Neural cell (in vitro differentiated cells): Measurements from ENCODE around the gene KIF27. TPM values are rescaled to one million over a fixed set of nuclear protein-coding genes. Genes with fewer than 3 reads are reported as not detected.

Source experiments
- H2AFZ ChIP-seq: fragments of 200-600, 300-800 bp; sonication (generic), shearing (Covaris generic); 2 replicates; pipeline ENCODE4 v1.6.0; 2014; ENCODE audit warnings: low read depth, mild to moderate bottlenecking, antibody characterized with exemption, low read length, moderate library complexity
- H3F3A ChIP-seq: fragments of 200-600 bp; shearing (Covaris generic); 2 replicates; pipeline ENCODE4 v1.6.1; 2016; ENCODE audit warnings: mild to moderate bottlenecking, moderate library complexity, mixed read lengths, antibody characterized with exemption, low read length; ENCODE audit not compliant: insufficient read depth, poor library complexity, severe bottlenecking
- H3K27ac ChIP-seq: fragments of 200-600, 300-800 bp; sonication (generic), shearing (Covaris generic); 2 replicates; pipeline ENCODE4 v1.5.1; 2014; ENCODE audit warnings: mild to moderate bottlenecking, low read length, moderate library complexity
- H3K27me3 ChIP-seq: fragments of 300-800, 200-600 bp; sonication (generic), shearing (Covaris generic); 2 replicates; pipeline ENCODE4 v1.6.0; 2014; ENCODE audit warnings: mild to moderate bottlenecking, low read depth, low read length, moderate library complexity; ENCODE audit not compliant: insufficient read depth
- H3K36me3 ChIP-seq: fragments of 300-800, 200-600 bp; sonication (generic), shearing (Covaris generic); 2 replicates; pipeline ENCODE4 v1.5.1; 2014; ENCODE audit warnings: mild to moderate bottlenecking, antibody characterized with exemption, low read length, moderate library complexity; ENCODE audit not compliant: insufficient read depth
- H3K4me2 ChIP-seq: fragments of 300-800, 200-600 bp; sonication (generic), shearing (Covaris generic); 2 replicates; pipeline ENCODE4 v1.6.0; 2014; ENCODE audit warnings: mild to moderate bottlenecking, low read length
- H3K4me3 ChIP-seq: fragments of 300-800, 200-600 bp; sonication (generic), shearing (Covaris generic); 2 replicates; pipeline ENCODE4 v1.5.1; 2014; ENCODE audit warnings: mild to moderate bottlenecking, low read length, moderate library complexity
- H3K79me2 ChIP-seq: fragments of 200-600 bp; shearing (Covaris generic); replicated peaks from 2 replicates; pipeline ENCODE4 v1.6.0; 2014; ENCODE audit warnings: mild to moderate bottlenecking, low read length, moderate library complexity; ENCODE audit not compliant: insufficient read depth
- H3K9ac ChIP-seq: fragments of 300-800, 200-600 bp; sonication (generic), shearing (Covaris generic); 2 replicates; pipeline ENCODE4 v1.6.1; 2016; ENCODE audit warnings: mild to moderate bottlenecking, low read length, mixed read lengths
- H3K9me2 ChIP-seq: fragments of 200-600 bp; shearing (Covaris generic); 2 replicates; pipeline ENCODE4 v1.6.1; 2016; ENCODE audit warnings: mild to moderate bottlenecking, low read length, mixed read lengths; ENCODE audit not compliant: insufficient read depth
- H3K9me3 ChIP-seq: fragments of 200-600, 300-800 bp; sonication (generic), shearing (Covaris generic); 2 replicates; pipeline ENCODE4 v1.6.1; 2016; ENCODE audit warnings: mild to moderate bottlenecking, mixed run types, low read length, moderate library complexity, mixed read lengths
- H4K20me1 ChIP-seq: fragments of 200-600 bp; shearing (Covaris generic); 2 replicates; pipeline ENCODE4 v1.6.1; 2016; ENCODE audit warnings: mild to moderate bottlenecking, mixed run types; ENCODE audit not compliant: insufficient read depth
- EP300 ChIP-seq: fragments of 450-650 bp; conservative IDR thresholded peaks from 2 replicates; pipeline ENCODE4 v1.6.1; 2014; ENCODE audit warnings: antibody characterized with exemption, mild to moderate bottlenecking, moderate library complexity; ENCODE audit not compliant: poor library complexity, severe bottlenecking
- EZH2 ChIP-seq: fragments of 200-600, 300-800 bp; shearing (Covaris generic), sonication (generic); IDR thresholded peaks from 2 replicates; pipeline ENCODE4 v1.6.1; 2014; ENCODE audit warnings: antibody characterized with exemption, low read length, borderline replicate concordance, mild to moderate bottlenecking; ENCODE audit not compliant: insufficient read depth, poor library complexity, severe bottlenecking
- MXI1 ChIP-seq: fragments of 450-650 bp; conservative IDR thresholded peaks from 2 replicates; pipeline ENCODE4 v1.6.1; 2014; ENCODE audit warnings: antibody characterized with exemption, mild to moderate bottlenecking; ENCODE audit not compliant: poor library complexity, severe bottlenecking
- POLR2AphosphoS5 ChIP-seq: IDR thresholded peaks from 2 replicates; pipeline ENCODE4 v1.6.1; 2012
- RAD21 ChIP-seq: fragments of 450-650 bp; conservative IDR thresholded peaks from 2 replicates; pipeline ENCODE4 v1.6.1; 2014; ENCODE audit warnings: antibody characterized with exemption, mild to moderate bottlenecking, moderate library complexity
- SMC3 ChIP-seq: fragments of 450-650 bp; conservative IDR thresholded peaks from 2 replicates; pipeline ENCODE4 v1.6.1; 2014; ENCODE audit warnings: antibody characterized with exemption, mild to moderate bottlenecking, moderate library complexity; ENCODE audit not compliant: poor library complexity
- TAF1 ChIP-seq: IDR thresholded peaks from 2 replicates; pipeline ENCODE4 v1.6.1; 2012; ENCODE audit warnings: low read depth
- polyA plus RNA-seq: library from polyadenylated mRNA; depleted of rRNA; stranded (reverse); fragments of >200 nt; gene quantifications from 2 replicates; pipeline ENCODE4 v1.2.3, GENCODE V29; 2014
- TF ChIP-seq, protein P1 (sequence below): IDR thresholded peaks from 2 replicates; pipeline ENCODE4 v1.6.1; 2012; ENCODE audit warnings: borderline replicate concordance
- TF ChIP-seq, protein P2 (sequence below): fragments of 450-650 bp; IDR thresholded peaks from 2 replicates; pipeline ENCODE4 v1.5.1; 2014; ENCODE audit warnings: antibody characterized with exemption, mild to moderate bottlenecking, moderate library complexity; ENCODE audit not compliant: poor library complexity, severe bottlenecking

Gene KIF27
- polyA plus RNA-seq, 1 donor from 2014 or later: 7.1 TPM

DNA sequence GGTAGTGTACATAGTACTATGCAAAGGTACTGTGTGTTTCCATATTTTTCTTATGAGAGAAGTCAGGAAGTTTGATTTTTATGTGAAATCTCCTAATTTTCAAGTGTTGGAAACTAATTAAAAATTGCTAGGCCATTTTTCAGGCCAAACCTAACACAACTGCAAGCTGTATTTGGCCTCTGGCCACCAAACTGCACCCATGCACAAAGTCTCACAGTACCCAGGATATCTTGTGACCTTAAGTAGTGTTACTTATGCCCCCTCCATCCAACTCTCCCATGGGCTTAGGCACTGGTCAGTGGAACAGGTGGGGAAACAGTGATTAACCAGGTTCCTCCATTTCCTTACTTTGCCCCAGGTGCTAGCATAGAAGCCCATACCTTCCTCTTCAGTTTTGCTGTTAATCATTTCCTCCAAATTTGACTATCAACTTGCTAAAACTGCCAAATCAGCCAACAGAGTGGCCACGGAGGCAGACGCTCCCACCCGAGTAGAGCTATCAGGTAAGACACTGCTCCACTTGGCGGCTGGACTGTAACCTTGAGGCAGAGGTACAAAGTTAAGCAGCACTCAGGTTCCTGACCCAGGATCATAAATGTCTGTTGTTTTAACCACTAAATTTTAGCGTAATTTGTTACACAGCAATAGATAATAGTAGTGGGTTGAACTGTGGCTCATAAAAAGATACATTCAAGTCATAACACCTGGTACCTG, 19.5 kb upstream of the KIF27 start:
- TF ChIP-seq, protein P1, sequence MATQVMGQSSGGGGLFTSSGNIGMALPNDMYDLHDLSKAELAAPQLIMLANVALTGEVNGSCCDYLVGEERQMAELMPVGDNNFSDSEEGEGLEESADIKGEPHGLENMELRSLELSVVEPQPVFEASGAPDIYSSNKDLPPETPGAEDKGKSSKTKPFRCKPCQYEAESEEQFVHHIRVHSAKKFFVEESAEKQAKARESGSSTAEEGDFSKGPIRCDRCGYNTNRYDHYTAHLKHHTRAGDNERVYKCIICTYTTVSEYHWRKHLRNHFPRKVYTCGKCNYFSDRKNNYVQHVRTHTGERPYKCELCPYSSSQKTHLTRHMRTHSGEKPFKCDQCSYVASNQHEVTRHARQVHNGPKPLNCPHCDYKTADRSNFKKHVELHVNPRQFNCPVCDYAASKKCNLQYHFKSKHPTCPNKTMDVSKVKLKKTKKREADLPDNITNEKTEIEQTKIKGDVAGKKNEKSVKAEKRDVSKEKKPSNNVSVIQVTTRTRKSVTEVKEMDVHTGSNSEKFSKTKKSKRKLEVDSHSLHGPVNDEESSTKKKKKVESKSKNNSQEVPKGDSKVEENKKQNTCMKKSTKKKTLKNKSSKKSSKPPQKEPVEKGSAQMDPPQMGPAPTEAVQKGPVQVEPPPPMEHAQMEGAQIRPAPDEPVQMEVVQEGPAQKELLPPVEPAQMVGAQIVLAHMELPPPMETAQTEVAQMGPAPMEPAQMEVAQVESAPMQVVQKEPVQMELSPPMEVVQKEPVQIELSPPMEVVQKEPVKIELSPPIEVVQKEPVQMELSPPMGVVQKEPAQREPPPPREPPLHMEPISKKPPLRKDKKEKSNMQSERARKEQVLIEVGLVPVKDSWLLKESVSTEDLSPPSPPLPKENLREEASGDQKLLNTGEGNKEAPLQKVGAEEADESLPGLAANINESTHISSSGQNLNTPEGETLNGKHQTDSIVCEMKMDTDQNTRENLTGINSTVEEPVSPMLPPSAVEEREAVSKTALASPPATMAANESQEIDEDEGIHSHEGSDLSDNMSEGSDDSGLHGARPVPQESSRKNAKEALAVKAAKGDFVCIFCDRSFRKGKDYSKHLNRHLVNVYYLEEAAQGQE: no peak
- H3K27me3 ChIP-seq: no peaks in the 10 kb centered on the region
- H3K79me2 ChIP-seq: no peaks in the 10 kb centered on the region
- H3K9me3 ChIP-seq: no peaks in the 10 kb centered on the region
- H3K27ac ChIP-seq: no peak overlapping the region
- H2AFZ ChIP-seq: no peak overlapping the region
- H3K9me2 ChIP-seq: no peaks in the 10 kb centered on the region
- H3K4me3 ChIP-seq: no peak overlapping the region
- H3K4me2 ChIP-seq: no peak overlapping the region
- H3F3A ChIP-seq: no peaks in the 10 kb centered on the region
- H3K36me3 ChIP-seq: no peaks in the 10 kb centered on the region
- no peak overlapping the region for H3K9ac ChIP-seq
- no peaks in the 10 kb centered on the region for H4K20me1 ChIP-seq

DNA sequence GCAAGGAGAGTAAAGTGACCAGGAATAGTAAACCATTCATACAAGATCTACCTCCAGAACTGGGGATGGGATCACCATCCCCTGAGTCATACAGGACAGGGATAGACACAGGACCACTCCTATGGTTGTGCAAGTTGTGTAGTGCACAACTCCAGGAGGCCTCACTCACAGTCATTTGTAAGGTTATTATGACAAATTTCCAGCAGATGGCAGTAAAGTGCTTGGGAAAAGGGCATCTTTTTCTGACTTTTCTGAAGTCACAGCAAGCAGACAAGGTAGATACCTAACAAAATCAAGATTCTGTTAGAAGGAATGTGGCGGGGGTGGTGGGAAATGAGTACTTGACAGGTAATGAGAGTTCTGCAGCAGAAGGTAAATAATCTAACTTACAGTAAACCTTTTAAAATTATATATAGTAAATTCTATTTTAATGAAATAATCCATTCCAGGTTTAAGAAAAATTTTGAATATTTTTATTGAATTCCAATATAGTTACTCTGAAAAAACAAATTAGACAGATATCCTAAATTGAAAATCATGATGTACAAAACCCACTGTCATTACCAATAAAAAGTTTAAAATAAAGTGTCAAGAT, 16.7 kb upstream of the KIF27 start:
- no peaks in the 10 kb centered on the region for H3K9me2 ChIP-seq
- no peaks in the 10 kb centered on the region for H3K9me3 ChIP-seq
- TF ChIP-seq POLR2AphosphoS5: no peak
- TF ChIP-seq EZH2: no peak
- TF ChIP-seq TAF1: no peak
- peak; percentile 93 for TF ChIP-seq RAD21
- no peak for TF ChIP-seq EP300
- TF ChIP-seq, protein P2, sequence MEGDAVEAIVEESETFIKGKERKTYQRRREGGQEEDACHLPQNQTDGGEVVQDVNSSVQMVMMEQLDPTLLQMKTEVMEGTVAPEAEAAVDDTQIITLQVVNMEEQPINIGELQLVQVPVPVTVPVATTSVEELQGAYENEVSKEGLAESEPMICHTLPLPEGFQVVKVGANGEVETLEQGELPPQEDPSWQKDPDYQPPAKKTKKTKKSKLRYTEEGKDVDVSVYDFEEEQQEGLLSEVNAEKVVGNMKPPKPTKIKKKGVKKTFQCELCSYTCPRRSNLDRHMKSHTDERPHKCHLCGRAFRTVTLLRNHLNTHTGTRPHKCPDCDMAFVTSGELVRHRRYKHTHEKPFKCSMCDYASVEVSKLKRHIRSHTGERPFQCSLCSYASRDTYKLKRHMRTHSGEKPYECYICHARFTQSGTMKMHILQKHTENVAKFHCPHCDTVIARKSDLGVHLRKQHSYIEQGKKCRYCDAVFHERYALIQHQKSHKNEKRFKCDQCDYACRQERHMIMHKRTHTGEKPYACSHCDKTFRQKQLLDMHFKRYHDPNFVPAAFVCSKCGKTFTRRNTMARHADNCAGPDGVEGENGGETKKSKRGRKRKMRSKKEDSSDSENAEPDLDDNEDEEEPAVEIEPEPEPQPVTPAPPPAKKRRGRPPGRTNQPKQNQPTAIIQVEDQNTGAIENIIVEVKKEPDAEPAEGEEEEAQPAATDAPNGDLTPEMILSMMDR: peak; percentile 87
- no peak for TF ChIP-seq MXI1
- peak; percentile 95 for TF ChIP-seq SMC3
- TF ChIP-seq, protein P1: no peak
- no peak overlapping the region for H3K9ac ChIP-seq
- no peaks in the 10 kb centered on the region for H3F3A ChIP-seq
- no peaks in the 10 kb centered on the region for H3K27me3 ChIP-seq
- no peaks in the 10 kb centered on the region for H3K79me2 ChIP-seq
- no peaks in the 10 kb centered on the region for H4K20me1 ChIP-seq
- H2AFZ ChIP-seq: no peak overlapping the region
- no peak overlapping the region for H3K27ac ChIP-seq
- no peaks in the 10 kb centered on the region for H3K36me3 ChIP-seq
- H3K4me2 ChIP-seq: no peak overlapping the region
- no peak overlapping the region for H3K4me3 ChIP-seq
